B cell (primary cell): ENCODE data around the gene SCN10A. TPM values are rescaled to one million over a fixed set of nuclear protein-coding genes. Genes with fewer than 3 reads are reported as not detected.

Source experiments
- ATAC-seq: fragments of 200-7000 bp; cut with Tn5 transposase; one replicate; pipeline ENCODE4 v1.10.0; 2021; ENCODE audit warnings: low read depth, mild to moderate bottlenecking, moderate number of reproducible peaks, moderate library complexity
- CTCF ChIA-PET: fragments of 350-600 bp; sonication (Branson Sonifier 250); formaldehyde crosslinking; loops from one replicate; lab custom pipeline; 2021; ENCODE audit warnings: antibody characterized with exemption, inconsistent platforms; lab: Charles Lee
- POLR2A ChIA-PET: fragments of 350-600 bp; sonication (Branson Sonifier 250); formaldehyde crosslinking; loops from one replicate; lab custom pipeline; 2021; ENCODE audit warnings: antibody characterized with exemption; lab: Charles Lee
- DNase-seq: peaks from one replicate; pipeline ENCODE4 v3.0.0; 2013
- H2AFZ ChIP-seq: 2 replicates; pipeline ENCODE4 v1.6.1; 2012; ENCODE audit warnings: mild to moderate bottlenecking, low read depth, low read length; ENCODE audit not compliant: insufficient read depth, poor library complexity, severe bottlenecking
- H3K27ac ChIP-seq, 2 donors: 1 replicate in 1 of 2; 2 replicates in 1 of 2; pipeline ENCODE4 v1.5.1; 2012 to 2013; ENCODE audit warnings: low read length in 2 of 2, mild to moderate bottlenecking in 2 of 2, moderate library complexity in 1 of 2
- H3K27me3 ChIP-seq, 4 experiments: fragments of 200-600 bp in 1 of 4; sonication (generic) in 1 of 4; replicated peaks in 1 of 4; 1 replicate in 2 of 4; 2 replicates in 2 of 4; pipeline versions ENCODE4 v1.6.1 to v1.7.0; 2013 to 2016; ENCODE audit warnings: low read length in 3 of 4, mild to moderate bottlenecking in 2 of 4, mixed read lengths in 1 of 4, moderate library complexity in 1 of 4; ENCODE audit not compliant: insufficient read depth in 4 of 4, control insufficient read depth in 3 of 4; ENCODE audit errors: control extremely low read depth in 1 of 4
- H3K36me3 ChIP-seq, 2 experiments: replicated peaks in 1 of 2; 1 replicate in 1 of 2; 2 replicates in 1 of 2; pipeline versions ENCODE4 v1.6.1 to v1.7.1; 2013; ENCODE audit warnings: low read length in 1 of 2; ENCODE audit not compliant: insufficient read depth in 2 of 2, control insufficient read depth in 1 of 2; ENCODE audit errors: control extremely low read depth in 1 of 2, extremely low read depth in 1 of 2
- H3K4me1 ChIP-seq, 2 donors: fragments of 200-600 bp in 1 of 2; sonication (generic) in 1 of 2; 1 replicate in 1 of 2; 2 replicates in 1 of 2; pipeline versions ENCODE4 v1.5.1 to v1.6.1; 2013 to 2017; ENCODE audit warnings: low read length in 2 of 2; ENCODE audit not compliant: control insufficient read depth in 2 of 2, insufficient read depth in 2 of 2
- H3K4me2 ChIP-seq: replicated peaks from 2 replicates; pipeline ENCODE3; 2012; ENCODE audit warnings: mild to moderate bottlenecking, low read depth, low read length; ENCODE audit not compliant: poor library complexity, severe bottlenecking
- H3K4me3 ChIP-seq, 5 experiments: fragments of 200-600 bp in 1 of 5; sonication (generic) in 1 of 5; 1 replicate in 3 of 5; 2 replicates in 2 of 5; pipeline versions ENCODE4 v1.5.1 to v1.7.0; 2011 to 2016; ENCODE audit warnings: low read length in 4 of 5, mild to moderate bottlenecking in 4 of 5, low read depth in 2 of 5, control low read depth in 1 of 5, moderate library complexity in 1 of 5; ENCODE audit not compliant: insufficient read depth in 1 of 5; ENCODE audit errors: control extremely low read depth in 1 of 5, extremely low read depth in 1 of 5
- H3K79me2 ChIP-seq: fragments of 200-600 bp; sonication (generic); one replicate; pipeline ENCODE4 v1.6.0; 2016; ENCODE audit warnings: low read length; ENCODE audit not compliant: control insufficient read depth, insufficient read depth
- H3K9ac ChIP-seq: fragments of 200-600 bp; sonication (generic); 2 replicates; pipeline ENCODE4 v1.6.1; 2017; ENCODE audit warnings: mild to moderate bottlenecking, low read length, moderate library complexity
- H3K9me3 ChIP-seq, 3 donors: one replicate each; pipeline versions ENCODE4 v1.6.1 to v1.7.1; 2013; ENCODE audit warnings: low read length in 2 of 3; ENCODE audit not compliant: control insufficient read depth in 2 of 3, insufficient read depth in 1 of 3; ENCODE audit errors: control extremely low read depth in 1 of 3
- H4K20me1 ChIP-seq: 2 replicates; pipeline ENCODE4 v1.6.0; 2012; ENCODE audit warnings: mild to moderate bottlenecking, low read length; ENCODE audit not compliant: insufficient read depth, control insufficient read depth, poor library complexity, severe bottlenecking
- H3K27ac Mint-ChIP-seq: one replicate; pipeline ENCODE4 v1.8.0; 2021; ENCODE audit warnings: mixed read lengths
- H3K27me3 Mint-ChIP-seq: one replicate; pipeline ENCODE4 v1.8.0; 2021; ENCODE audit warnings: mixed read lengths
- H3K4me1 Mint-ChIP-seq: one replicate; pipeline ENCODE4 v1.8.0; 2021; ENCODE audit warnings: mixed read lengths
- H3K4me3 Mint-ChIP-seq: one replicate; pipeline ENCODE4 v1.8.0; 2021; ENCODE audit warnings: mixed read lengths
- H3K9me3 Mint-ChIP-seq: one replicate; pipeline ENCODE4 v1.8.0; 2022; ENCODE audit warnings: mixed read lengths; ENCODE audit not compliant: insufficient read depth
- EZH2 ChIP-seq: IDR thresholded peaks from 2 replicates; pipeline ENCODE4 v1.6.1; 2012; ENCODE audit warnings: borderline replicate concordance, low read depth, mild to moderate bottlenecking, moderate library complexity, low read length; ENCODE audit not compliant: insufficient read depth, poor library complexity, severe bottlenecking
- WGBS: methylation state at CpG from one replicate; pipeline ENCODE4 v1.1.5; 2013; ENCODE audit warnings: missing lambda C conversion rate; ENCODE audit not compliant: insufficient coverage; 5-methylcytosine and 5-hydroxymethylcytosine counted together
- intact Hi-C: fragments of 100-400 bp; cut with micrococcal nuclease; formaldehyde crosslinking; loops from one replicate; pipeline ENCODE4 v1.10.0; 2022
- polyA plus RNA-seq: library from polyadenylated mRNA; depleted of rRNA; stranded (reverse); fragments of >200 nt; gene quantifications from 2 replicates; pipeline ENCODE4 v1.2.3, GENCODE V29; 2012
- total RNA-seq, 2 donors: library from RNA; stranded (reverse); fragments of 120-200 nt in 1 of 2; gene quantifications; 1 replicate in 1 of 2; 2 replicates in 1 of 2; pipeline versions ENCODE4 v1.2.3 to v1.2.4, GENCODE V29; 2013 to 2022
- TF ChIP-seq, protein P1 (sequence below): fragments of 200-600 bp; IDR thresholded peaks from one replicate; pipeline ENCODE4 v1.8.0; 2022; ENCODE audit warnings: antibody characterized with exemption, mild to moderate bottlenecking

Gene SCN10A
- total and polyA plus RNA-seq, 2 donors (not counting 1 experiment from before 2014, with no cell fraction given), result not detected

DNA sequence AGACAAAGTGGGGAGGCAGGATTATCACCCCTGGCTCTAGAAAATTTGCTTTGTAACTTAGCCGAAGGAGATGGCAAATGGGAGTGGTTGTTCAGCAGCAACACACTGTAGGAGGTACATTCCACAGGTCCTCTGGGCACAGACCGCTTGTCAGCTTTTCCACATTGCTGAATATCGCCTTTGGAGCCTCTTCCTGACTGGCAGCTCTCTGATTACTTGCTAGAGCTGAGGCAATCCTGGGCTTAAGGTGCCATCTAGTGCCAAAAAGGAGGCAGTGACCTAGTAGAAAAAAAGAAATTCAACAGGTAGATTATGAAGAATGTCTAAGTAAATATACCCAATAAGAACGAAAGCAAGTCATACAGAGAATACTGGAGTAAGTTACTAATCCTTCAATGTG is 153.5 kb downstream of the SCN10A start:
- Histone ChIP-seq H3K4me1 (no peaks in the 10 kb centered on the region), H4K20me1 (no peaks in the 10 kb centered on the region), H3K27ac (no peak overlapping the region), H3K9ac (no peak overlapping the region), H3K4me2 (no peak overlapping the region), H3K9me3 (peaks cover 1 to 14% (median 8%) of the 10 kb centered on the region in 3 donors), H3K36me3 (no peaks in the 10 kb centered on the region), H3K79me2 (no peaks in the 10 kb centered on the region), H3K4me3 (no peak overlapping the region), H2AFZ (no peak overlapping the region), H3K27me3 (peaks cover 0 to 9% (median 0%) of the 10 kb centered on the region in 4 experiments)
- Mint-ChIP-seq H3K4me1 (no peaks in the 10 kb centered on the region), H3K9me3 (peaks cover 5% of the 10 kb centered on the region), H3K4me3 (no peak overlapping the region), H3K27me3 (peaks cover 17% of the 10 kb centered on the region), H3K27ac (no peak overlapping the region)
- 78% methylated on average over 3 of the region's 4 CpGs for WGBS
- TF ChIP-seq, protein P1, sequence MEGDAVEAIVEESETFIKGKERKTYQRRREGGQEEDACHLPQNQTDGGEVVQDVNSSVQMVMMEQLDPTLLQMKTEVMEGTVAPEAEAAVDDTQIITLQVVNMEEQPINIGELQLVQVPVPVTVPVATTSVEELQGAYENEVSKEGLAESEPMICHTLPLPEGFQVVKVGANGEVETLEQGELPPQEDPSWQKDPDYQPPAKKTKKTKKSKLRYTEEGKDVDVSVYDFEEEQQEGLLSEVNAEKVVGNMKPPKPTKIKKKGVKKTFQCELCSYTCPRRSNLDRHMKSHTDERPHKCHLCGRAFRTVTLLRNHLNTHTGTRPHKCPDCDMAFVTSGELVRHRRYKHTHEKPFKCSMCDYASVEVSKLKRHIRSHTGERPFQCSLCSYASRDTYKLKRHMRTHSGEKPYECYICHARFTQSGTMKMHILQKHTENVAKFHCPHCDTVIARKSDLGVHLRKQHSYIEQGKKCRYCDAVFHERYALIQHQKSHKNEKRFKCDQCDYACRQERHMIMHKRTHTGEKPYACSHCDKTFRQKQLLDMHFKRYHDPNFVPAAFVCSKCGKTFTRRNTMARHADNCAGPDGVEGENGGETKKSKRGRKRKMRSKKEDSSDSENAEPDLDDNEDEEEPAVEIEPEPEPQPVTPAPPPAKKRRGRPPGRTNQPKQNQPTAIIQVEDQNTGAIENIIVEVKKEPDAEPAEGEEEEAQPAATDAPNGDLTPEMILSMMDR, result no peak
- TF ChIP-seq EZH2, result no peak
- intact Hi-C loops, result no loop called here
- DNase-seq (no peak), ATAC-seq (no peak)
- ChIA-PET POLR2A (no interaction called here), CTCF (no interaction called here)

DNA sequence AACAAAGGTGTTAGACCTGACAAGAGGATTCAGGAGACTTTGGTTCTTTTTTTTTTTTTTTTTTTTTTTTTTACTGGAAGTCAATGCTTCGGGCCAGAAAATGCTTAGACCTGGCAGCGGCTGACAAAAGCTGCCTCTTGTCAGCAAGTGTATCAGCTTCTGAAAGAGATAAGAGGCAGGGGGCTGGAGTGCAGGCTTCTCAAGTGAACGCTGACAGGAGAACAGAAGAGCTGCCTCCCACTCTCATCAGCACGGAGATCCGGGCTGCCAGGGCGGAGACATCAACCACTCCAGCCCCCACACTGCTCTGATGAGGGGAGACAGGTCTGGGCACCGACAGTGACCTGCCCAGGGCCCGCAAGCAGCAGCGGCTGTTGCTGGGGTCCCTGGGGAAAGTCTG is 157.2 kb downstream of the SCN10A start:
- Histone ChIP-seq H3K36me3 (no peaks in the 10 kb centered on the region), H3K79me2 (no peaks in the 10 kb centered on the region), H3K27me3 (peaks cover 0 to 24% (median 0%) of the 10 kb centered on the region in 4 experiments), H4K20me1 (no peaks in the 10 kb centered on the region), H3K4me3 (no peak overlapping the region), H3K9me3 (peaks cover 0 to 14% (median 8%) of the 10 kb centered on the region in 3 donors), H3K27ac (no peak overlapping the region), H3K4me1 (no peaks in the 10 kb centered on the region), H3K9ac (no peak overlapping the region), H3K4me2 (no peak overlapping the region), H2AFZ (no peak overlapping the region)
- no peak overlapping the region for H3K27ac Mint-ChIP-seq
- H3K27me3 Mint-ChIP-seq, result peaks cover 29% of the 10 kb centered on the region
- ChIA-PET CTCF (no interaction called here), POLR2A (no interaction called here)
- peaks cover 2% of the 10 kb centered on the region for H3K4me1 Mint-ChIP-seq
- DNase-seq (no peak), ATAC-seq (no peak)
- 65% methylated on average over 7 of the region's 9 CpGs for WGBS
- intact Hi-C loops, result no loop called here
- H3K4me3 Mint-ChIP-seq, result no peak overlapping the region
- TF ChIP-seq EZH2, result no peak
- TF ChIP-seq, protein P1, result no peak
- H3K9me3 Mint-ChIP-seq, result peaks cover 4% of the 10 kb centered on the region
